Uterus (tissue), 4 donors: ENCODE measurements around the gene USP46. TPM values are rescaled to one million over a fixed set of nuclear protein-coding genes. Genes with fewer than 3 reads are reported as not detected.

Experiments used
- DNase-seq, 2 donors: peaks; one replicate each; pipeline ENCODE4 v3.0.0-alpha.2; 2019 to 2020
- H3K27ac ChIP-seq, 2 donors: fragments of 200-600 bp; sonication (generic); 1 replicate in 1 of 2; 2 replicates in 1 of 2; pipeline ENCODE4 v1.5.1; 2016 to 2018
- H3K27me3 ChIP-seq, 2 donors: fragments of 200-600 bp; sonication (generic); one replicate each; pipeline ENCODE4 v1.5.1; 2018 to 2019; ENCODE audit warnings: control low read depth in 1 of 2
- H3K36me3 ChIP-seq, 2 donors: fragments of 200-600 bp; sonication (generic); one replicate each; pipeline ENCODE4 v1.5.1; 2019; ENCODE audit warnings: control low read depth in 1 of 2
- H3K4me1 ChIP-seq, 2 donors: fragments of 200-600 bp; sonication (generic); one replicate each; pipeline ENCODE4 v1.5.1; 2018 to 2019; ENCODE audit warnings: control low read depth in 1 of 2
- H3K4me3 ChIP-seq, 2 donors: fragments of 200-600 bp; sonication (generic); 1 replicate in 1 of 2; 2 replicates in 1 of 2; pipeline ENCODE4 v1.5.1; 2018 to 2019; ENCODE audit warnings: mild to moderate bottlenecking in 1 of 2
- H3K9me3 ChIP-seq, 2 donors: fragments of 200-600 bp; sonication (generic); one replicate each; pipeline ENCODE4 v1.5.1; 2019; ENCODE audit warnings: control low read depth in 1 of 2
- CTCF ChIP-seq, 4 experiments: fragments of 200-600 bp in 2 of 4; fragments of 450-650 bp in 2 of 4; sonication (generic) in 2 of 4; IDR thresholded peaks; one replicate each; pipeline ENCODE4 v1.5.1; 2016 to 2019; ENCODE audit warnings: antibody characterized with exemption in 4 of 4, mild to moderate bottlenecking in 2 of 4, moderate library complexity in 1 of 4
- POLR2A ChIP-seq, 2 donors: fragments of 450-650 bp; IDR thresholded peaks; one replicate each; pipeline ENCODE4 v1.6.1; 2016; ENCODE audit warnings: antibody characterized with exemption in 2 of 2, mild to moderate bottlenecking in 1 of 2, moderate library complexity in 1 of 2
- intact Hi-C: fragments of 100-400 bp; cut with DNase I; formaldehyde crosslinking; loops from one replicate; pipeline ENCODE4 v1.15.1; 2023; ENCODE audit warnings: low total_unique reads
- total RNA-seq, 4 donors: library from RNA; depleted of rRNA in 3 of 4; stranded (reverse); fragments of >200 nt in 3 of 4; gene quantifications; one replicate each; pipeline versions ENCODE4 v1.1.0 to v1.2.4, GENCODE V29; 2014 to 2023
- donor health status: DM: yes; HTN: yes; CAD: no.

Gene USP46
- total RNA-seq, 4 donors from 2014 or later: 0.51 to 33.5 (median 16.5) TPM

- Histone ChIP-seq H3K36me3 (no peaks in the 10 kb centered on the region), H3K27ac (no peak overlapping the region), H3K27me3 (no peaks in the 10 kb centered on the region), H3K9me3 (no peaks in the 10 kb centered on the region), H3K4me1 (no peaks in the 10 kb centered on the region), H3K4me3 (no peak overlapping the region)
- intact Hi-C loops: no loop called here
- no peak for TF ChIP-seq POLR2A (IDR thresholded peaks at IDR 0.05)
- TF ChIP-seq CTCF (IDR thresholded peaks at IDR 0.05): no peak
- no peak for DNase-seq
Measured at GRCh38 chr4:52560844-52561280, 98.2 kb downstream of the USP46 start.

- no peaks in the 10 kb centered on the region for H3K4me1 ChIP-seq
- DNase-seq: no peak
- H3K9me3 ChIP-seq: no peaks in the 10 kb centered on the region
- no peaks in the 10 kb centered on the region for H3K36me3 ChIP-seq
- H3K4me3 ChIP-seq: no peak overlapping the region
- no peaks in the 10 kb centered on the region for H3K27me3 ChIP-seq
- intact Hi-C loops: no loop called here
- no peak overlapping the region for H3K27ac ChIP-seq
- TF ChIP-seq POLR2A (IDR thresholded peaks at IDR 0.05): no peak
- TF ChIP-seq CTCF (IDR thresholded peaks at IDR 0.05): no peak
Measured at GRCh38 chr4:52555356-52555716, 103.8 kb downstream of the USP46 start.

GRCh38 chr4:52554612-52555355 is 104.3 kb downstream of the USP46 start:
- Histone ChIP-seq H3K36me3 (no peaks in the 10 kb centered on the region), H3K4me3 (no peak overlapping the region), H3K9me3 (no peaks in the 10 kb centered on the region), H3K27ac (no peak overlapping the region), H3K27me3 (no peaks in the 10 kb centered on the region), H3K4me1 (no peaks in the 10 kb centered on the region)
- intact Hi-C loops: no loop called here
- DNase-seq: no peak
- no peak for TF ChIP-seq POLR2A (IDR thresholded peaks at IDR 0.05)
- TF ChIP-seq CTCF (IDR thresholded peaks at IDR 0.05): no peak

GRCh38 chr4:52552778-52553177 is 106.3 kb downstream of the USP46 start:
- H3K4me3 ChIP-seq: no peak overlapping the region
- H3K27ac ChIP-seq: no peak overlapping the region
- H3K4me1 ChIP-seq: no peaks in the 10 kb centered on the region
- H3K9me3 ChIP-seq: no peaks in the 10 kb centered on the region
- TF ChIP-seq POLR2A (IDR thresholded peaks at IDR 0.05) (no peak), CTCF (IDR thresholded peaks at IDR 0.05) (no peak)
- H3K27me3 ChIP-seq: no peaks in the 10 kb centered on the region
- DNase-seq: no peak
- H3K36me3 ChIP-seq: no peaks in the 10 kb centered on the region
- intact Hi-C loops: no loop called here

GRCh38 chr4:52551487-52551886 is 107.6 kb downstream of the USP46 start:
- DNase-seq: no peak

More at GRCh38 chr4:52551487-52551886, 107.6 kb downstream of the USP46 start:
- no peaks in the 10 kb centered on the region for H3K36me3 ChIP-seq
- H3K4me3 ChIP-seq: no peak overlapping the region
- H3K27me3 ChIP-seq: no peaks in the 10 kb centered on the region
- intact Hi-C loops: no loop called here
- H3K9me3 ChIP-seq: no peaks in the 10 kb centered on the region
- H3K4me1 ChIP-seq: no peaks in the 10 kb centered on the region
- H3K27ac ChIP-seq: no peak overlapping the region
- TF ChIP-seq CTCF (IDR thresholded peaks at IDR 0.05) (no peak), POLR2A (IDR thresholded peaks at IDR 0.05) (no peak)
